DND-41 (cell line): Measurements from ENCODE around the gene PNKD.

ENCODE experiments used
- ATAC-seq: fragments of 200-7000 bp; cut with Tn5 transposase; 3 replicates; pipeline ENCODE4 v1.9.1; 2021; ENCODE audit warnings: low read depth; ENCODE audit not compliant: insufficient read depth
- DNase-seq: peaks from one replicate; pipeline ENCODE4 v3.0.0-alpha.2; 2020
- H2AFZ ChIP-seq: 2 replicates; pipeline ENCODE4 v1.6.0; 2012; ENCODE audit warnings: low read depth, low read length
- H3K27ac ChIP-seq: 2 replicates; pipeline ENCODE4 v1.5.1; 2012; ENCODE audit warnings: low read length, inconsistent platforms
- H3K27me3 ChIP-seq: fragments of 200-600 bp; sonication (generic); 2 replicates; pipeline ENCODE4 v1.6.0; 2012; ENCODE audit warnings: low read length, mild to moderate bottlenecking, inconsistent platforms; ENCODE audit not compliant: insufficient read depth, poor library complexity
- H3K36me3 ChIP-seq: 2 replicates; pipeline ENCODE4 v1.5.1; 2012; ENCODE audit warnings: low read length, inconsistent platforms; ENCODE audit not compliant: insufficient read depth
- H3K4me1 ChIP-seq: 2 replicates; pipeline ENCODE4 v1.5.1; 2012; ENCODE audit warnings: mild to moderate bottlenecking, low read length; ENCODE audit not compliant: insufficient read depth
- H3K4me2 ChIP-seq: 2 replicates; pipeline ENCODE4 v1.6.0; 2012; ENCODE audit warnings: mild to moderate bottlenecking, moderate library complexity, low read length, inconsistent platforms; ENCODE audit not compliant: insufficient read depth
- H3K4me3 ChIP-seq, 2 experiments: fragments of 200-600 bp in 1 of 2; shearing (Covaris generic) in 1 of 2; 2 replicates each; pipeline ENCODE4 v1.5.1; 2012 to 2016; ENCODE audit warnings: inconsistent platforms in 2 of 2, low read length in 2 of 2, mild to moderate bottlenecking in 2 of 2, low read depth in 1 of 2, moderate library complexity in 1 of 2
- H3K79me2 ChIP-seq: 2 replicates; pipeline ENCODE4 v1.6.0; 2012; ENCODE audit warnings: low read length, inconsistent platforms; ENCODE audit not compliant: insufficient read depth
- H3K9ac ChIP-seq: 2 replicates; pipeline ENCODE4 v1.6.0; 2012; ENCODE audit warnings: low read depth, mild to moderate bottlenecking, inconsistent platforms, low read length, moderate library complexity
- H3K9me3 ChIP-seq: 2 replicates; pipeline ENCODE4 v1.5.1; 2012; ENCODE audit warnings: low read length, moderate library complexity, mild to moderate bottlenecking, inconsistent platforms; ENCODE audit not compliant: insufficient read depth, severe bottlenecking
- H4K20me1 ChIP-seq: 2 replicates; pipeline ENCODE4 v1.6.0; 2012; ENCODE audit warnings: low read length; ENCODE audit not compliant: insufficient read depth
- CTCF ChIP-seq: IDR thresholded peaks from 2 replicates; pipeline ENCODE4 v1.5.1; 2012; ENCODE audit warnings: borderline replicate concordance, low read length, moderate library complexity, mild to moderate bottlenecking; ENCODE audit not compliant: poor library complexity, severe bottlenecking; ENCODE audit errors: extremely low read depth
- EZH2 ChIP-seq: IDR thresholded peaks from 3 replicates; pipeline ENCODE4 v1.6.1; 2012; ENCODE audit warnings: borderline replicate concordance, low read depth, mild to moderate bottlenecking, moderate library complexity, low read length, inconsistent platforms; ENCODE audit not compliant: severe bottlenecking

PNKD gene

GRCh38 chr2:218249691-218250090 is 20.6 kb upstream of the PNKD start:
- ATAC-seq (no peak), DNase-seq (no peak)
- TF ChIP-seq CTCF (no peak), EZH2 (no peak)
- Histone ChIP-seq H3K79me2 (no peaks in the 10 kb centered on the region), H3K27me3 (no peaks in the 10 kb centered on the region), H3K9me3 (no peaks in the 10 kb centered on the region), H4K20me1 (no peaks in the 10 kb centered on the region), H3K4me2 (no peak overlapping the region), H3K36me3 (peaks cover 97% of the 10 kb centered on the region), H3K9ac (no peak overlapping the region), H3K4me1 (no peaks in the 10 kb centered on the region), H3K4me3 (no peak overlapping the region), H3K27ac (no peak overlapping the region), H2AFZ (no peak overlapping the region)

- no peak for ATAC-seq
- H3K79me2 ChIP-seq = no peaks in the 10 kb centered on the region
- no peaks in the 10 kb centered on the region for H3K27me3 ChIP-seq
- no peak for TF ChIP-seq CTCF
- no peak for TF ChIP-seq EZH2
- no peak overlapping the region for H3K4me3 ChIP-seq
- no peaks in the 10 kb centered on the region for H4K20me1 ChIP-seq
- no peak overlapping the region for H3K4me2 ChIP-seq
- H3K9me3 ChIP-seq = no peaks in the 10 kb centered on the region
- H3K36me3 ChIP-seq = peaks cover 84% of the 10 kb centered on the region
- H3K9ac ChIP-seq = no peak overlapping the region
- no peak overlapping the region for H3K27ac ChIP-seq
- H3K4me1 ChIP-seq = no peaks in the 10 kb centered on the region
- no peak for DNase-seq
- no peak overlapping the region for H2AFZ ChIP-seq
Measured at GRCh38 chr2:218252509-218253231, 17.6 kb upstream of the PNKD start.

- peaks cover 78% of the 10 kb centered on the region for H3K36me3 ChIP-seq
- H4K20me1 ChIP-seq = no peaks in the 10 kb centered on the region
- H2AFZ ChIP-seq = no peak overlapping the region
- no peak overlapping the region for H3K9ac ChIP-seq
- no peaks in the 10 kb centered on the region for H3K79me2 ChIP-seq
- no peaks in the 10 kb centered on the region for H3K9me3 ChIP-seq
- no peak for ATAC-seq
- H3K27ac ChIP-seq = no peak overlapping the region
- no peak for DNase-seq
- no peaks in the 10 kb centered on the region for H3K4me1 ChIP-seq
- no peak for TF ChIP-seq CTCF
- TF ChIP-seq EZH2 = no peak
- no peak overlapping the region for H3K4me3 ChIP-seq
- H3K27me3 ChIP-seq = no peaks in the 10 kb centered on the region
- no peak overlapping the region for H3K4me2 ChIP-seq
Measured at GRCh38 chr2:218253232-218253625, 17.1 kb upstream of the PNKD start.

- Histone ChIP-seq H3K4me1 (no peaks in the 10 kb centered on the region), H3K79me2 (no peaks in the 10 kb centered on the region), H3K4me3 (no peak overlapping the region), H3K27ac (no peak overlapping the region), H3K36me3 (peaks cover 56% of the 10 kb centered on the region), H3K27me3 (no peaks in the 10 kb centered on the region), H2AFZ (no peak overlapping the region), H4K20me1 (no peaks in the 10 kb centered on the region), H3K9ac (no peak overlapping the region), H3K4me2 (no peak overlapping the region), H3K9me3 (no peaks in the 10 kb centered on the region)
- DNase-seq (no peak), ATAC-seq (no peak)
- TF ChIP-seq EZH2 (no peak), CTCF (no peak)
Measured at GRCh38 chr2:218255446-218255845, 14.9 kb upstream of the PNKD start.
